22Rv1 (cell line): Measurements from ENCODE around the gene CACNA1F.

Experiments
- H3K27ac ChIP-seq: fragments of 450-650 bp; 2 replicates; pipeline ENCODE4 v1.5.1; 2017
- CTCF ChIP-seq: fragments of 450-650 bp; IDR thresholded peaks from 2 replicates; pipeline ENCODE4 v1.5.1; 2017; ENCODE audit warnings: mild to moderate bottlenecking
- ZFX ChIP-seq: fragments of 450-650 bp; IDR thresholded peaks from 2 replicates; pipeline ENCODE4 v1.6.1; 2017; ENCODE audit warnings: antibody characterized with exemption, borderline replicate concordance

The CACNA1F gene

GRCh38 chrX:49233176-49233575, at the start of gene CACNA1F:
Gene CACNA1F, minus strand, starts transcription at chrX:49233340. Its CDS starts 31 bp downstream, at chrX:49233309.
- TF ChIP-seq ZFX (no peak), CTCF (no peak)
- H3K27ac ChIP-seq = no peak within 1 kb of the TSS

- H3K27ac ChIP-seq = no peak overlapping the region
- TF ChIP-seq CTCF (no peak), ZFX (no peak)
These were observed 49.5 kb upstream of the CACNA1F start for GRCh38 chrX:49282647-49283011.

- no peak for TF ChIP-seq ZFX
- TF ChIP-seq CTCF = no peak
These were observed 44.9 kb upstream of the CACNA1F start for GRCh38 chrX:49278081-49278480.

GRCh38 chrX:49277535-49277830, 44.3 kb upstream of the CACNA1F start:
- TF ChIP-seq ZFX (no peak), CTCF (no peak)
- no peak overlapping the region for H3K27ac ChIP-seq

More at GRCh38 chrX:49278081-49278480, 44.9 kb upstream of the CACNA1F start:
- no peak overlapping the region for H3K27ac ChIP-seq

GRCh38 chrX:49276671-49277534, 43.8 kb upstream of the CACNA1F start:
- TF ChIP-seq CTCF (no peak), ZFX (no peak)

GRCh38 chrX:49276207-49276606, 43.1 kb upstream of the CACNA1F start:
- TF ChIP-seq ZFX = no peak
- no peak for TF ChIP-seq CTCF
- no peak overlapping the region for H3K27ac ChIP-seq

More at GRCh38 chrX:49276671-49277534, 43.8 kb upstream of the CACNA1F start:
- H3K27ac ChIP-seq = no peak overlapping the region

- TF ChIP-seq CTCF (no peak), ZFX (no peak)
- H3K27ac ChIP-seq = no peak overlapping the region
These were observed 40.1 kb upstream of the CACNA1F start for GRCh38 chrX:49273181-49273727.
